HL-60 (cell line): Measurements from ENCODE around the gene ALDH1A2.
"Not testable (repeated sequence)": the region's sequence is repeated elsewhere in the genome, so short reads cannot be mapped to it uniquely, and the experiment has no call there.

Experiments used
- CTCF ChIP-seq: IDR thresholded peaks from one replicate; pipeline ENCODE4 v1.5.1; 2011; ENCODE audit warnings: low read length, control low read depth, inconsistent platforms; ENCODE audit not compliant: insufficient read depth
- POLR2AphosphoS5 ChIP-seq: IDR thresholded peaks from 2 replicates; pipeline ENCODE4 v1.6.1; 2012; ENCODE audit warnings: low read depth

DNA sequence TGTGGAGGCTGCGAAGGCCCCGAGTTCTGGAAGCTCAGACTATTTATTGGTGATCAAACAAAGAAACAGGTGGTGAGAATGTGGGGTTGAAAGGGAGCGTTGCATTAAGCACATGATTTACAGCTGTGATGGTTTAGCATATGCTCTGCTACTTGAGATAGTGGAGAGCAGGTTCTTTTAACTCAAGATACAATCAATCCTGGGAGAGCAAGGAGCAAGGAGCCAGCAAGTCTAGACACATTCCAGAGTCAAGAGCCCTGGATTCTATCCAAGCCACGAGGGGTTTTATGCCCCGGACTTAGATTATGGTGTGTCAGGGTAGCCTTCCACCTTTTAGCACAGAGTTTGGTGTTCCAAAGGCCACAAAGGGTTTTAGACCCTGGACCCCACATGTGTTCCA, 47.8 kb upstream of the ALDH1A2 start:
- TF ChIP-seq CTCF, POLR2AphosphoS5: not testable (repeated sequence)
